WI38 (cell line): ENCODE data around the gene MRGPRF.

Source experiments
- H3K4me3 ChIP-seq: 2 replicates; pipeline ENCODE4 v1.5.1; 2011; ENCODE audit warnings: low read depth, mild to moderate bottlenecking, control low read depth, low read length
- TF ChIP-seq, protein P1 (sequence below): IDR thresholded peaks from 2 replicates; pipeline ENCODE4 v1.5.1; 2012; ENCODE audit warnings: low read depth, mild to moderate bottlenecking, control low read depth, low read length

The MRGPRF gene

DNA sequence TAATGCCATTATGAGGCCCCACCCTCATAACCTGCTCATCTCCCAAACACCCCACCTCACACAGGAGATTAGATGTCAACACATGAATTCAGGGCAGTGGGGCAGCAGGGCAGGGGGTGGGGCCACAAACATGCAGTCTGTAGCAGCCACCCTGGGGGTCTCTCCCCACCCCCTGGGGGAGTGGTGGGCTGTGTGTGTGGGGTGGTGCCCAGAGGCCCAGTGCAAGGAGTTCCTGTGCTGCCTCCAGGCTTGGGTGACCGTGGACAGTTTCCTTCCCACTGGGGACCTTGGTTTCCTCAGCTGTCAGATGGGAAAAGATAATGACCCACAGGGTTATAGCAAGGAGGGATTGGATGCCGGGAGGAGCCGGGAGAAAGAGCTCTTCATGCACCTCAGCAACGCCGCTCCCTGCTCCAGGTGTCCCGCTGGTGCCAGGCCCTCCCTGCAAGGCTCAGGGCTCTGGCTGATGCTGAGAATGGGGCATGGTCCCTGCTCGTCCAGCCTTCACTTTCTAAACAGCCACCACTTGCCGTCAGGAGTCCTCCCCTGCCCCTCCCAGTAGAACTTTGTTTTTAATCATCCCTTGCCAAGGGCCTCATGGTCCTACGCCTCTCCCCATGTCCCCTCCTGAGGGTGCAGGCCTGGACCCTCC, 2.0 kb upstream of the MRGPRF start:
- no peak overlapping the region for H3K4me3 ChIP-seq
- TF ChIP-seq, protein P1, sequence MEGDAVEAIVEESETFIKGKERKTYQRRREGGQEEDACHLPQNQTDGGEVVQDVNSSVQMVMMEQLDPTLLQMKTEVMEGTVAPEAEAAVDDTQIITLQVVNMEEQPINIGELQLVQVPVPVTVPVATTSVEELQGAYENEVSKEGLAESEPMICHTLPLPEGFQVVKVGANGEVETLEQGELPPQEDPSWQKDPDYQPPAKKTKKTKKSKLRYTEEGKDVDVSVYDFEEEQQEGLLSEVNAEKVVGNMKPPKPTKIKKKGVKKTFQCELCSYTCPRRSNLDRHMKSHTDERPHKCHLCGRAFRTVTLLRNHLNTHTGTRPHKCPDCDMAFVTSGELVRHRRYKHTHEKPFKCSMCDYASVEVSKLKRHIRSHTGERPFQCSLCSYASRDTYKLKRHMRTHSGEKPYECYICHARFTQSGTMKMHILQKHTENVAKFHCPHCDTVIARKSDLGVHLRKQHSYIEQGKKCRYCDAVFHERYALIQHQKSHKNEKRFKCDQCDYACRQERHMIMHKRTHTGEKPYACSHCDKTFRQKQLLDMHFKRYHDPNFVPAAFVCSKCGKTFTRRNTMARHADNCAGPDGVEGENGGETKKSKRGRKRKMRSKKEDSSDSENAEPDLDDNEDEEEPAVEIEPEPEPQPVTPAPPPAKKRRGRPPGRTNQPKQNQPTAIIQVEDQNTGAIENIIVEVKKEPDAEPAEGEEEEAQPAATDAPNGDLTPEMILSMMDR: no peak

DNA sequence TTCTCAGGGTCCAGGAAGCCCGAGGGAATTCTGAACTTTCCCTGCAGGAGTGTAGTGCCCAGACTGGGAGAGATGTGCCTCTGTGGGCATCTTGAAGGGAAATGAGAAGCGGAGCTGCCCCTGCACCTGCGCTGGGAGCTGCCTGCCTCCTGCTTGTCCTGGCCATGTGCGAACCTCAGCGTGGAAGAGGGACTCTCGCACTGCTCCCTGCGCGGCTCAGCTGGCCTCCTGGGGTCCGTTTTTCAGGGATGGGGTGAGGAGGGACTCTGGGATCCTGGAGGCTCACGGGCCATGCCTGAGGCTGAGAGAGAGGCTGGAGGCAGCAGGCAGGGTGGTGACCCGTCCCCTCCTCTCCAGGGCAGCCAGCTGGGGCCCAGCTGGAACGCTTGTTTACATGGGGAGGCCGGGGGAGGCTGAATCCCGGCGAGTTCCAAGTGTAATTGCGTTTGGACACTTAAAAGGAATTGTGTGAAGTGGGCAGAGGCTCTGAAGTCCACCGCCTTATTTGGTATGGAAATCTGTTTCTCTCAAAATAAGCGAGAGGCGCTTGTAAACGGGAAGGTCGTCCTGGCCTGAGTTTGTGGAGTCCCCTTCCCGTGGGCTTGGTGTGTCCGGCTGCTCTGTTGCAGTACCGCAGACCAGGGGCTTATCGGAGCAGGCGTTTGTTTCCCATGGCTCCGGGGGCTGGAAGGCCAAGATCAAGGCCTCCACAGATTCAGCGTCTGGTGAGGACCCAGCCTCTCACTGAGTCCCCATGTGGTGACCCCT, 1.2 kb upstream of the MRGPRF start:
- peak overlapping the region; percentile 87 for H3K4me3 ChIP-seq
- TF ChIP-seq, protein P1: no peak

- peak overlapping the region; percentile 87 for H3K4me3 ChIP-seq
- TF ChIP-seq, protein P1: no peak
Measured at GRCh38 chr11:69012092-69013008, 696 bp downstream of the MRGPRF start.

DNA sequence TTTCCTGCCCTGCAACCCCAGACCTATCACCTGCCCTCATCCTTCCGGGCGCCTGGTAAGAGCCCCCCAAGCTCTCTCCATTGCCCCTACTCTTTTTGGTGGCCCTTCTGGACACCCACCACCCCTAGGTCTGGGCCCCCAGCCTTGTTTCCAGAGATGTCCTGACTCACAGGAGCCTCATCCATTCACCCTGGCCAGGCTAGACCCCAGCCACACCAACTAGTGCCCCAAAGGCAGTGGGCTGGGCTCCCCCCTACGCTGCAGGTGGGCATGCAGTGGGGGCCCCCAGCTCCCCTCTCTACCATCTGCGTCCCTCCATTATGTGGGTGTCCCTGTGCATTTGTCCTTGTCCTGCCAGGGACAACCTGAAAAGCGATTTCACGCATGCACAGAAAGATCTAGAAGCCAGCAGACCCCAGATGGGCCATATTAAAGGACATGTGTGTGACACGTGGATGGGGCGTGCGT, 1.4 kb downstream of the MRGPRF start:
- H3K4me3 ChIP-seq: peak overlapping the region; percentile 87
- TF ChIP-seq, protein P1: no peak

GRCh38 chr11:69010964-69011623, 2.0 kb downstream of the MRGPRF start:
- TF ChIP-seq, protein P1: no peak
- peak overlapping the region; percentile 87 for H3K4me3 ChIP-seq

DNA sequence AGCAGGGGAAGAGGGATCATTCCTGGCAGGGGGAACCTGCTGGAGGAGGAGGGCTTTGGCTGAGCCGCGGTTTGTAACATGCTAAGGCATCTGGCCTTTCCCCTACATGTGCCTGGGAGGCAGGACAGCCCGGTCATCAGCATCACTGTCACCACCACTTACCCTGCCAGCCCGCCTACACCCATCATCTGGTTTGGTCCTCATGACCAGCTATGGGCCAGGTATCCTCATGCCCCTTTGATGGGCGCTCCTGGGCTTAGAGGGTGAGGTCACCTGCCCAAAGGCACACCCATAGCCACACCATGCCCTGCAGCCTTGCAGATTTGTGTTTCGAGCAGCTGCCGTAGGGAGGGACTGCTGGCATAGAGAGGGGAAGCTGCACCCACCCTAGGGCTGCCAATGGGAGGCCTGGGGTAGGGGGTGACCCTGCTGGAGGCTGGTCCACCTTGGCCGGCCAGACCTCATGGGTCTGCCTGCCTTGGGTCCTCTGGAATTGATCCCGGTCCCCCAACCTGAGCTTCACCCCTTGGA, 2.6 kb downstream of the MRGPRF start:
- TF ChIP-seq, protein P1: no peak
- H3K4me3 ChIP-seq: peak overlapping the region; percentile 87
